ENCODE measurements around the gene RNU6-9. TPM values are rescaled to one million over a fixed set of nuclear protein-coding genes. Genes with fewer than 3 reads are reported as not detected.

Gene RNU6-9
- total and polyA plus RNA-seq, 2 donors (not counting 1 experiment from before 2014, with no cell fraction given) = not detected

DNA sequence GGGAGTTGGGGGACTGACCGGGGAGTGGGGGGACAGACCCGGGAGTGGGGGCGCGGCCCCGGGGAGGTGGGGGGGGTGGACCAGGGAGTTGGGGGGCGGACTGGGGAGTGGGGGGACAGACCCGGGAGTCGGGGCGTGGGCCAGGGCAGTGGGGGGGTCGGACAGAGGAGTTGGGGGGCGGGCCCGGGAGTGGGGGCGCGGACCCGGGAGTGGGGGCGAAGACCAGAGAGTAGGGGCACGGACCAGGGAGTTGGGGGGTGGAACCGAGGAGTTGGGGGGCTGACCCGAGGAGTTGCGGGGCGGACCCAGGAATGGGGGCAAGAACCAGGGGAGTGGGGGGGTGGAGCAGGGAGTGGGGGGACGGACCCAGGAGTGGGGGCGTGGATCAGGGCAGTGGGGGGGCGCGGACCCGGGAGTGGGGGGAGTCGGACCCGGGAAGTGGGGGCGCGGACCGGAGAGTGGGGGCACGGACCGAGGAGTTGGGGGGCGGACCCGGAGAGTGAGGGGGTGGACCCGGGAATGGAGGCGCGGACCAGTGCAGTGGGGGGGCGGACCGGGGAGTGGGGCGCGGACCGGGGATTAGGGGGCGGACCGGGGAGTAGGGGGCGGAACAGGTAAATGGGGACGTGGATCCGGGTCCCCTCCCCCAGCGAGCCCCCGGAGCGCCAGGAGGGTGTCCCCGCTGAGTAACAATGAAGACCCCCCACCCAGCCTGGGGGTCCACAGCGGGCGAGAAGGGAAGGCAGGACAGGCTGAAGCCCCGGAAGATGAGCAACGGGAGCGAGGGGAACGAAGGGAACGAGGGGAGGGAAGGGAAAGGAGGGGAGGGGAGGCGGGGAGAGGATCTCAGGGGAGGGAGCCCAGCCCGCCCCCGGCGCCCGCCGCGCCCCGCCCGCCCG is 19.1 kb downstream of the RNU6-9 start:
- Histone ChIP-seq H3K27ac (ENCODE audit: low read length in 2 of 2) (peak overlapping the region; percentile 94 to 96), H3K36me3 (replicated peaks in 1 of 2; ENCODE audit: control extremely low read depth in 1 of 2, control insufficient read depth in 1 of 2, extremely low read depth in 1 of 2, insufficient read depth in 2 of 2, low read length in 1 of 2) (peaks cover 0 to 2% of the 10 kb centered on the region in 2 experiments), H3K9me3 (ENCODE audit: control extremely low read depth in 1 of 3, control insufficient read depth in 2 of 3, insufficient read depth in 1 of 3, low read length in 2 of 3) (peaks cover 0 to 8% (median 0%) of the 10 kb centered on the region in 3 donors), H2AFZ (ENCODE audit: insufficient read depth, low read depth, low read length, poor library complexity, severe bottlenecking) (no peak overlapping the region), H4K20me1 (ENCODE audit: control insufficient read depth, insufficient read depth, low read length, poor library complexity, severe bottlenecking) (peaks cover 4% of the 10 kb centered on the region), H3K4me3 (ENCODE audit: control extremely low read depth in 1 of 5, extremely low read depth in 1 of 5, insufficient read depth in 1 of 5, low read depth in 2 of 5, low read length in 4 of 5) (peak overlapping the region in 4 of 5 experiments; percentile 79 to 91 (median 86)), H3K9ac (ENCODE audit: low read length) (peak overlapping the region; percentile 93), H3K4me2 (replicated peaks; ENCODE audit: low read depth, low read length, poor library complexity, severe bottlenecking) (peak overlapping the region; percentile 76), H3K4me1 (ENCODE audit: control insufficient read depth in 2 of 2, insufficient read depth in 2 of 2, low read length in 2 of 2) (peaks cover 47 to 62% of the 10 kb centered on the region in 2 donors), H3K27me3 (replicated peaks in 1 of 4; ENCODE audit: control extremely low read depth in 1 of 4, control insufficient read depth in 3 of 4, insufficient read depth in 4 of 4, low read length in 3 of 4) (peaks cover 0 to 19% (median 2%) of the 10 kb centered on the region in 4 experiments), H3K79me2 (ENCODE audit: control insufficient read depth, insufficient read depth, low read length) (peaks cover 53% of the 10 kb centered on the region)
- H3K27me3 Mint-ChIP-seq = peaks cover 3% of the 10 kb centered on the region
- under 1% methylated on average over 22 of the region's 69 CpGs for WGBS (ENCODE audit: insufficient coverage)
- H3K4me1 Mint-ChIP-seq = peaks cover 36% of the 10 kb centered on the region
- ChIA-PET CTCF (interaction anchor here (2.7 kb wide), 1 partner anchor 49 kb away, joined by 13 read pairs; no protein-coding TSS in a partner anchor), POLR2A (no interaction called here)
- peak overlapping the region; percentile 84 for H3K4me3 Mint-ChIP-seq
- intact Hi-C loops (cut with micrococcal nuclease) = no loop called here
- ATAC-seq (ENCODE audit: low read depth) (no peak), DNase-seq (no peak)
- H3K9me3 Mint-ChIP-seq (ENCODE audit: insufficient read depth) = no peaks in the 10 kb centered on the region
- TF ChIP-seq, protein P1, sequence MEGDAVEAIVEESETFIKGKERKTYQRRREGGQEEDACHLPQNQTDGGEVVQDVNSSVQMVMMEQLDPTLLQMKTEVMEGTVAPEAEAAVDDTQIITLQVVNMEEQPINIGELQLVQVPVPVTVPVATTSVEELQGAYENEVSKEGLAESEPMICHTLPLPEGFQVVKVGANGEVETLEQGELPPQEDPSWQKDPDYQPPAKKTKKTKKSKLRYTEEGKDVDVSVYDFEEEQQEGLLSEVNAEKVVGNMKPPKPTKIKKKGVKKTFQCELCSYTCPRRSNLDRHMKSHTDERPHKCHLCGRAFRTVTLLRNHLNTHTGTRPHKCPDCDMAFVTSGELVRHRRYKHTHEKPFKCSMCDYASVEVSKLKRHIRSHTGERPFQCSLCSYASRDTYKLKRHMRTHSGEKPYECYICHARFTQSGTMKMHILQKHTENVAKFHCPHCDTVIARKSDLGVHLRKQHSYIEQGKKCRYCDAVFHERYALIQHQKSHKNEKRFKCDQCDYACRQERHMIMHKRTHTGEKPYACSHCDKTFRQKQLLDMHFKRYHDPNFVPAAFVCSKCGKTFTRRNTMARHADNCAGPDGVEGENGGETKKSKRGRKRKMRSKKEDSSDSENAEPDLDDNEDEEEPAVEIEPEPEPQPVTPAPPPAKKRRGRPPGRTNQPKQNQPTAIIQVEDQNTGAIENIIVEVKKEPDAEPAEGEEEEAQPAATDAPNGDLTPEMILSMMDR (IDR thresholded peaks at IDR 0.05) = no peak
- TF ChIP-seq EZH2 (IDR thresholded peaks at IDR 0.05; ENCODE audit: borderline replicate concordance, insufficient read depth, low read depth, low read length, poor library complexity, severe bottlenecking) = no peak
- peak overlapping the region; percentile 87 for H3K27ac Mint-ChIP-seq

All from B cell (primary cell).